ENCODE data around the gene SOWAHA. TPM values are rescaled to one million over a fixed set of nuclear protein-coding genes. Genes with fewer than 3 reads are reported as not detected.

The SOWAHA gene
- total RNA-seq, 1 experiment from 2014 or later: 3.7 TPM

DNA sequence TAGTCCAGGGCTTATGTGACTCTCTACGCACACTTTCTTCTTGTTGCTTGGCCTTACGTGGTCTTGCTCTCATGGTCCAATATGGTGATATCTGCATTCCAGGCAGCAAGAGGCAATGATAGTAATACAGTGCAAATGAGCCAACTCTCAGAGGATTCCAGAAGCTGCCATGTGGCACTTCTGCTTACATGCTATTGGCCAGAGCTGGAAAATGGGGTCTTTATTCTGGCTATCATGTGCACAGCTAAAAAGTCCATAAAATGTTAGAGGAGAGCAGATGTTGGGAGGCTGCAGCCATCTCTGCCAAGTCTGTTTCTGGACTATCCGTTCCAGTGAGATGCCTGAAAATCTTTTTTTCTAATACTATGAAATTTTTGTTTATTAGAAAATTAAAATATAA is 33.1 kb upstream of the SOWAHA start:
- intact Hi-C loops (cut with micrococcal nuclease; ENCODE audit: unreplicated experiment): no loop called here
- no peak overlapping the region for H3K27ac Mint-ChIP-seq (ENCODE audit: unreplicated experiment)
- ChIA-PET POLR2A (no interaction called here), CTCF (no interaction called here)
- H3K4me3 Mint-ChIP-seq (ENCODE audit: unreplicated experiment): no peak overlapping the region
- no peaks in the 10 kb centered on the region for H3K9me3 Mint-ChIP-seq (ENCODE audit: unreplicated experiment)
- H3K4me1 Mint-ChIP-seq (ENCODE audit: low read depth, unreplicated experiment): peaks cover 19% of the 10 kb centered on the region
- H3K27me3 Mint-ChIP-seq (ENCODE audit: insufficient read depth, unreplicated experiment): peaks cover 5% of the 10 kb centered on the region
- no TSS peak for BruUV-seq (replicated peaks)
- H3K36me3 Mint-ChIP-seq (ENCODE audit: insufficient read depth, unreplicated experiment): peaks cover 5% of the 10 kb centered on the region
- TF ChIP-seq, protein P1, sequence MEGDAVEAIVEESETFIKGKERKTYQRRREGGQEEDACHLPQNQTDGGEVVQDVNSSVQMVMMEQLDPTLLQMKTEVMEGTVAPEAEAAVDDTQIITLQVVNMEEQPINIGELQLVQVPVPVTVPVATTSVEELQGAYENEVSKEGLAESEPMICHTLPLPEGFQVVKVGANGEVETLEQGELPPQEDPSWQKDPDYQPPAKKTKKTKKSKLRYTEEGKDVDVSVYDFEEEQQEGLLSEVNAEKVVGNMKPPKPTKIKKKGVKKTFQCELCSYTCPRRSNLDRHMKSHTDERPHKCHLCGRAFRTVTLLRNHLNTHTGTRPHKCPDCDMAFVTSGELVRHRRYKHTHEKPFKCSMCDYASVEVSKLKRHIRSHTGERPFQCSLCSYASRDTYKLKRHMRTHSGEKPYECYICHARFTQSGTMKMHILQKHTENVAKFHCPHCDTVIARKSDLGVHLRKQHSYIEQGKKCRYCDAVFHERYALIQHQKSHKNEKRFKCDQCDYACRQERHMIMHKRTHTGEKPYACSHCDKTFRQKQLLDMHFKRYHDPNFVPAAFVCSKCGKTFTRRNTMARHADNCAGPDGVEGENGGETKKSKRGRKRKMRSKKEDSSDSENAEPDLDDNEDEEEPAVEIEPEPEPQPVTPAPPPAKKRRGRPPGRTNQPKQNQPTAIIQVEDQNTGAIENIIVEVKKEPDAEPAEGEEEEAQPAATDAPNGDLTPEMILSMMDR (IDR thresholded peaks at IDR 0.05; ENCODE audit: insufficient read depth in 1 of 2, low read depth in 1 of 2, low read length in 1 of 2, severe bottlenecking in 1 of 2, unreplicated experiment in 1 of 2): no peak
- Histone ChIP-seq H3K36me3 (ENCODE audit: control insufficient read depth, insufficient read depth, low read length) (no peaks in the 10 kb centered on the region), H3K4me1 (peaks cover 17% of the 10 kb centered on the region), H3K4me3 (ENCODE audit: low read depth, low read length) (no peak overlapping the region), H3K9me3 (no peaks in the 10 kb centered on the region), H3K27me3 (replicated peaks; ENCODE audit: control insufficient read depth, insufficient read depth, low read length) (no peaks in the 10 kb centered on the region)
- DNase-seq: no peak

DNA sequence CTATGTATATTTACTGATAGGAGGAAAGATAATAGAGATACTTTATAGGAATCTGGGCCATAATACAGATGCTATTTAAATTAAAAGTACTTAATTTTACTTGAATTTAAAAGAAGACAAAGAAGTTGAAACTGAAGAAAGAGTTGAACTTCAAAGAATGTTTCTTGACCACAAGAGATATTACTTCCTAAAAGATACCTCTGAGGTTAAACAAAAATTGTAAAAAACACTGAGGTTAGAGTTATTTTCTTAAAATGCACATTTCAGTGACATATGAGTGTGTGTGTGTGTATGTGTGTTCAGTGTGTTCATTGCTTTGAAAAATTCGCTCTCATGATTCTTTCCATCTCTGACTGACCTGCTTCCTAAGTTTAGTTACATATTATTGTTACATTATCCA is 32.5 kb upstream of the SOWAHA start:
- peaks cover 14% of the 10 kb centered on the region for H3K4me1 ChIP-seq
- no peak overlapping the region for H3K4me3 Mint-ChIP-seq (ENCODE audit: unreplicated experiment)
- intact Hi-C loops (cut with micrococcal nuclease; ENCODE audit: unreplicated experiment): no loop called here
- TF ChIP-seq, protein P1 (IDR thresholded peaks at IDR 0.05; ENCODE audit: insufficient read depth in 1 of 2, low read depth in 1 of 2, low read length in 1 of 2, severe bottlenecking in 1 of 2, unreplicated experiment in 1 of 2): no peak
- H3K9me3 Mint-ChIP-seq (ENCODE audit: unreplicated experiment): no peaks in the 10 kb centered on the region
- H3K36me3 Mint-ChIP-seq (ENCODE audit: insufficient read depth, unreplicated experiment): peaks cover 5% of the 10 kb centered on the region
- BruUV-seq (replicated peaks): no TSS peak
- H3K36me3 ChIP-seq (ENCODE audit: control insufficient read depth, insufficient read depth, low read length): no peaks in the 10 kb centered on the region
- CTCF ChIA-PET: no interaction called here
- no peak overlapping the region for H3K4me3 ChIP-seq (ENCODE audit: low read depth, low read length)
- peaks cover 14% of the 10 kb centered on the region for H3K4me1 Mint-ChIP-seq (ENCODE audit: low read depth, unreplicated experiment)
- no peaks in the 10 kb centered on the region for H3K27me3 ChIP-seq (replicated peaks; ENCODE audit: control insufficient read depth, insufficient read depth, low read length)
- H3K27ac Mint-ChIP-seq (ENCODE audit: unreplicated experiment): no peak overlapping the region
- no peak for DNase-seq
- POLR2A ChIA-PET: no interaction called here
- peaks cover 5% of the 10 kb centered on the region for H3K27me3 Mint-ChIP-seq (ENCODE audit: insufficient read depth, unreplicated experiment)
- no peaks in the 10 kb centered on the region for H3K9me3 ChIP-seq

DNA sequence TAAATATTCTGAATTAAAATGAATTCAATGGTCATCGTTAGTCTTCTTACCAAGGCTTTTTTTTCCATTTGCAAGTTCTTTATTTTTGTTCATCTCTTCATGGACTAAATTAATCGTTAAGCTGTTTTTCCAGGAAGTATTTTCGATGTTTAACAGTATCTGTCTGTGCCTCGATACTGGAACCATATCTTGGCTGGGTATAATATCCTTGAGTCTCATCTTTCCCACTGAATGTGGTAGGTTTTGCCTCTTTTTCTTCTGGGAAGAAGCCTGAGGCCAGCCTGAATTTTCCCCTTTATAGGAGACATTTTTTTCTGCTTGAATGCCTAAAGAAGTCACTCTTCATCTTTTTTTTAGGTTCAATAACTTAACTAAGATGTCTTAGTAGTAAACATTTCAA is 32.1 kb upstream of the SOWAHA start:
- TF ChIP-seq, protein P1 (IDR thresholded peaks at IDR 0.05; ENCODE audit: insufficient read depth in 1 of 2, low read depth in 1 of 2, low read length in 1 of 2, severe bottlenecking in 1 of 2, unreplicated experiment in 1 of 2): no peak
- intact Hi-C loops (cut with micrococcal nuclease; ENCODE audit: unreplicated experiment): no loop called here
- no peak for DNase-seq
- no TSS peak for BruUV-seq (replicated peaks)
- H3K27me3 Mint-ChIP-seq (ENCODE audit: insufficient read depth, unreplicated experiment): peaks cover 5% of the 10 kb centered on the region
- H3K4me3 Mint-ChIP-seq (ENCODE audit: unreplicated experiment): no peak overlapping the region
- H3K36me3 Mint-ChIP-seq (ENCODE audit: insufficient read depth, unreplicated experiment): peaks cover 5% of the 10 kb centered on the region
- H3K4me1 ChIP-seq: peaks cover 10% of the 10 kb centered on the region
- no peaks in the 10 kb centered on the region for H3K9me3 ChIP-seq
- no peaks in the 10 kb centered on the region for H3K9me3 Mint-ChIP-seq (ENCODE audit: unreplicated experiment)
- H3K27ac Mint-ChIP-seq (ENCODE audit: unreplicated experiment): no peak overlapping the region
- ChIA-PET POLR2A (interaction anchor here (0.6 kb wide), 1 partner anchor 40 kb away, joined by 3 read pairs; no protein-coding TSS in a partner anchor), CTCF (no interaction called here)
- H3K4me3 ChIP-seq (ENCODE audit: low read depth, low read length): no peak overlapping the region
- H3K4me1 Mint-ChIP-seq (ENCODE audit: low read depth, unreplicated experiment): peaks cover 11% of the 10 kb centered on the region
- no peaks in the 10 kb centered on the region for H3K27me3 ChIP-seq (replicated peaks; ENCODE audit: control insufficient read depth, insufficient read depth, low read length)
- H3K36me3 ChIP-seq (ENCODE audit: control insufficient read depth, insufficient read depth, low read length): no peaks in the 10 kb centered on the region

Data from Caco-2 (cell line).